Brain microvascular endothelial cell (primary cell): Measurements from ENCODE around the gene SMIM43.
"Not testable (repeated sequence)": the region's sequence is repeated elsewhere in the genome, so short reads cannot be mapped to it uniquely, and the experiment has no call there.

ENCODE experiments used
- DNase-seq: peaks from one replicate; pipeline ENCODE4 v3.0.0-alpha.2; 2020
- H3K27ac ChIP-seq: fragments of 250-450 bp; sonication (Bioruptor Pico); 2 replicates; pipeline ENCODE4 v1.5.1; 2020; ENCODE audit warnings: mild to moderate bottlenecking, moderate library complexity
- H3K27me3 ChIP-seq: fragments of 250-450 bp; sonication (Bioruptor Pico); replicated peaks from 2 replicates; pipeline ENCODE4 v1.5.1; 2020; ENCODE audit warnings: mild to moderate bottlenecking
- H3K36me3 ChIP-seq: fragments of 250-450 bp; sonication (Bioruptor Pico); replicated peaks from 2 replicates; pipeline ENCODE4 v1.5.1; 2020; ENCODE audit warnings: mild to moderate bottlenecking
- H3K4me3 ChIP-seq: 2 replicates; pipeline ENCODE4 v1.5.1; 2011; ENCODE audit warnings: low read depth, mild to moderate bottlenecking, control low read depth, low read length, moderate library complexity
- CTCF ChIP-seq: IDR thresholded peaks from 2 replicates; pipeline ENCODE4 v1.5.1; 2011; ENCODE audit warnings: low read depth, mild to moderate bottlenecking, moderate library complexity, low read length, control low read depth, inconsistent platforms; ENCODE audit errors: missing control alignments
- in situ Hi-C: cut with HindIII; loops from 2 replicates; pipeline ENCODE4 v1.10.0; 2017; ENCODE audit warnings: low sequenced_read_pairs, low pct_ligation_motif_present

The SMIM43 gene

GRCh38 chr4:121760205-121760604, 4.8 kb downstream of the SMIM43 start:
- H3K27ac ChIP-seq, result no peak overlapping the region
- no peaks in the 10 kb centered on the region for H3K27me3 ChIP-seq
- in situ Hi-C loops, result no loop called here
- no peaks in the 10 kb centered on the region for H3K36me3 ChIP-seq
- no peak for TF ChIP-seq CTCF
- no peak overlapping the region for H3K4me3 ChIP-seq
- no peak for DNase-seq

- TF ChIP-seq CTCF, result no peak
- H3K36me3 ChIP-seq, result no peaks in the 10 kb centered on the region
- H3K27ac ChIP-seq, result no peak overlapping the region
- no peak for DNase-seq
- H3K4me3 ChIP-seq, result no peak overlapping the region
- in situ Hi-C loops, result no loop called here
- H3K27me3 ChIP-seq, result no peaks in the 10 kb centered on the region
Measured at GRCh38 chr4:121758925-121759568, 5.9 kb downstream of the SMIM43 start.

GRCh38 chr4:121752142-121752541, 12.8 kb downstream of the SMIM43 start:
- DNase-seq, H3K4me3 ChIP-seq, in situ Hi-C loops, H3K27ac ChIP-seq, H3K36me3 ChIP-seq, H3K27me3 ChIP-seq: not testable (repeated sequence)

- no peaks in the 10 kb centered on the region for H3K36me3 ChIP-seq
- no peak for TF ChIP-seq CTCF
- DNase-seq, result no peak
- H3K27me3 ChIP-seq, result no peaks in the 10 kb centered on the region
- no peak overlapping the region for H3K4me3 ChIP-seq
- in situ Hi-C loops, result no loop called here
- H3K27ac ChIP-seq, result no peak overlapping the region
Measured at GRCh38 chr4:121749225-121749624, 15.7 kb downstream of the SMIM43 start.

- no peak for DNase-seq
- Histone ChIP-seq H3K27me3 (no peaks in the 10 kb centered on the region), H3K4me3 (no peak overlapping the region), H3K36me3 (no peaks in the 10 kb centered on the region), H3K27ac (no peak overlapping the region)
- in situ Hi-C loops, result no loop called here
- no peak for TF ChIP-seq CTCF
Measured at GRCh38 chr4:121742794-121743193, 22.2 kb downstream of the SMIM43 start.

GRCh38 chr4:121741751-121742150, 23.2 kb downstream of the SMIM43 start:
- TF ChIP-seq CTCF, result no peak
- DNase-seq, result no peak
- Histone ChIP-seq H3K27ac (no peak overlapping the region), H3K27me3 (no peaks in the 10 kb centered on the region), H3K4me3 (no peak overlapping the region), H3K36me3 (no peaks in the 10 kb centered on the region)
- in situ Hi-C loops, result no loop called here
